ENCODE measurements around the gene NR2E1. TPM values are rescaled to one million over a fixed set of nuclear protein-coding genes. Genes with fewer than 3 reads are reported as not detected.
A peak's percentile ranks its signal among the peaks of the same experiment; 100 is the strongest.

Gene NR2E1
- total RNA-seq, 1 experiment from 2014 or later: 1.4 TPM

DNA sequence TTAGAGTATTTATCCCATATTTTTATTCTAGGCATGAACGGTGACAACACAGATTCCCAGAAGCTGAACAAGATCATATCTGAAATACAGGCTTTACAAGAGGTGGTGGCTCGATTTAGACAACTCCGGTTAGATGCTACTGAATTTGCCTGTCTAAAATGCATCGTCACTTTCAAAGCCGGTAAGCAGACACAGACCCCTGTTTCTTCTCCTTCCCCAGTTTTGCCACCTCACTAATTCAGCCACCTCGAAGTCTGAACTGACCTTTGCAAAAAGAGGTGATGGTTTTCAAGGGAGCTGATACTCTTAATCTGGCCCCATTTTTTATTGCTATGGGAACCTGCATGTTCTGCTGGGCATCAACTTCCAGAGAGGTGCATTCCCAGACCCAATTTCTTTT is 15.0 kb downstream of the NR2E1 start:
- no peaks in the 10 kb centered on the region for H3K36me3 Mint-ChIP-seq (ENCODE audit: insufficient read depth, unreplicated experiment)
- Histone ChIP-seq H3K4me3 (ENCODE audit: low read depth, low read length) (no peak overlapping the region), H3K27me3 (replicated peaks; ENCODE audit: control insufficient read depth, insufficient read depth, low read length) (no peaks in the 10 kb centered on the region), H3K36me3 (ENCODE audit: control insufficient read depth, insufficient read depth, low read length) (no peaks in the 10 kb centered on the region), H3K4me1 (no peaks in the 10 kb centered on the region), H3K9me3 (no peaks in the 10 kb centered on the region)
- intact Hi-C loops (cut with micrococcal nuclease; ENCODE audit: unreplicated experiment): no loop called here
- DNase-seq: no peak
- TF ChIP-seq CTCF (IDR thresholded peaks at IDR 0.05; ENCODE audit: insufficient read depth in 1 of 2, low read depth in 1 of 2, low read length in 1 of 2, severe bottlenecking in 1 of 2, unreplicated experiment in 1 of 2): no peak
- ChIA-PET POLR2A (no interaction called here), CTCF (no interaction called here)
- BruUV-seq (replicated peaks): no TSS peak
- no peaks in the 10 kb centered on the region for H3K27me3 Mint-ChIP-seq (ENCODE audit: insufficient read depth, unreplicated experiment)
- H3K9me3 Mint-ChIP-seq (ENCODE audit: unreplicated experiment): no peaks in the 10 kb centered on the region
- no peak overlapping the region for H3K4me3 Mint-ChIP-seq (ENCODE audit: unreplicated experiment)
- no peak overlapping the region for H3K27ac Mint-ChIP-seq (ENCODE audit: unreplicated experiment)
- peaks cover 2% of the 10 kb centered on the region for H3K4me1 Mint-ChIP-seq (ENCODE audit: low read depth, unreplicated experiment)

DNA sequence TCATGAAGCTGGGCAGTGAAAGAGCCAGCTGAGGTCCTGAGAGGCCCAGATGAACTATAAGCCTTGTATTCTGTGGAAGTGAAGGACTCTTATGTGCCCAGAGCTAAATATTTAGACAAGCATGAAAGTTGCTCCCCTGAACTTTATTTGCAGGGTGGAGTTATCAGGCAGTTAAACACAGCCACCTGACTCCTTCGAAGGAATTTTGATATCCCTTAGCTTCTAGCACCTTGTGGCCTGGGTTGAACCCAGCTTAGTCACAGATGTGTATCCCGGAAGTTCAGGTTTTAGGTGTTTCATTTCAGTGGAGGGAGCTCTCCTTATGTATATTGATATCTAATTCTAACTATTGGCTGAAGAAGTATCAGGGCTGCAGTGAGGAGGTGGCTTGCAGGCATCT is 20.4 kb downstream of the NR2E1 start:
- peak in 1 of 2 experiments; percentile 43 for DNase-seq
- Histone ChIP-seq H3K4me3 (ENCODE audit: low read depth, low read length) (no peak overlapping the region), H3K9me3 (no peaks in the 10 kb centered on the region), H3K4me1 (no peaks in the 10 kb centered on the region; the same call in 1 of the 2 replicates), H3K36me3 (ENCODE audit: control insufficient read depth, insufficient read depth, low read length) (no peaks in the 10 kb centered on the region), H3K27me3 (replicated peaks; ENCODE audit: control insufficient read depth, insufficient read depth, low read length) (no peaks in the 10 kb centered on the region)
- intact Hi-C loops (cut with micrococcal nuclease; ENCODE audit: unreplicated experiment): no loop called here
- ChIA-PET CTCF (interaction anchor here (1.2 kb wide), 1 partner anchor 306 kb away, joined by 3 read pairs; no protein-coding TSS in a partner anchor), POLR2A (interaction anchor here (0.5 to 1.0 kb wide), 2 partner anchors 22 to 75 kb away, joined by 4 to 6 read pairs; partner anchors contain the start of gene SNX3)
- no TSS peak for BruUV-seq (replicated peaks)
- H3K27me3 Mint-ChIP-seq (ENCODE audit: insufficient read depth, unreplicated experiment): no peaks in the 10 kb centered on the region
- H3K27ac Mint-ChIP-seq (ENCODE audit: unreplicated experiment): no peak overlapping the region
- H3K4me3 Mint-ChIP-seq (ENCODE audit: unreplicated experiment): no peak overlapping the region
- no peaks in the 10 kb centered on the region for H3K36me3 Mint-ChIP-seq (ENCODE audit: insufficient read depth, unreplicated experiment)
- peaks cover 9% of the 10 kb centered on the region for H3K4me1 Mint-ChIP-seq (ENCODE audit: low read depth, unreplicated experiment)
- TF ChIP-seq CTCF (IDR thresholded peaks at IDR 0.05; ENCODE audit: insufficient read depth in 1 of 2, low read depth in 1 of 2, low read length in 1 of 2, severe bottlenecking in 1 of 2, unreplicated experiment in 1 of 2): no peak
- H3K9me3 Mint-ChIP-seq (ENCODE audit: unreplicated experiment): no peaks in the 10 kb centered on the region

DNA sequence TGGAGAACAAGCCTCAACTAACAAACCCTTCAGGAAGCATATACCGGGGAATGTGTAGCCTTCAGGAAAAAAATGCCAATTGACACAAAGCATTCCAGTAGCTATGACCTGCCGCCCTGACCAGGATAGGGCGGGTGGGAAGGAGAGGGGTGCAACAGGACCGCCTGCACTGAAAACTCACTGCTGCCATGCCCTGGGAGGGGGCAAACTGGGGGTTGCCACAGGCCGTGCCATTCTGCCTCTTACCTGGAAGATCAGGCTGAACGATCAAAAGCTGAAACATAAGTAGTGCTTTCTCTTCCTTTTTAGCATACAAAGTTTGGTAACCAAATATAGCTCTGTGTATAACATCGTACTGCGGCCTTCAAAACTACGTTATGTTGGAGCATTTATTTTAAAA is 21.7 kb downstream of the NR2E1 start:
- BruUV-seq (replicated peaks): no TSS peak
- DNase-seq: no peak
- POLR2A ChIA-PET: no interaction called here

More for the DNA sequence above, 21.7 kb downstream of the NR2E1 start:
- H3K27ac Mint-ChIP-seq (ENCODE audit: unreplicated experiment): no peak overlapping the region
- Histone ChIP-seq H3K36me3 (ENCODE audit: control insufficient read depth, insufficient read depth, low read length) (no peaks in the 10 kb centered on the region), H3K4me3 (ENCODE audit: low read depth, low read length) (no peak overlapping the region), H3K9me3 (no peaks in the 10 kb centered on the region), H3K4me1 (no peaks in the 10 kb centered on the region; the same call in 1 of the 2 replicates), H3K27me3 (replicated peaks; ENCODE audit: control insufficient read depth, insufficient read depth, low read length) (no peaks in the 10 kb centered on the region)
- intact Hi-C loops (cut with micrococcal nuclease; ENCODE audit: unreplicated experiment): no loop called here
- TF ChIP-seq CTCF (IDR thresholded peaks at IDR 0.05; ENCODE audit: insufficient read depth in 1 of 2, low read depth in 1 of 2, low read length in 1 of 2, severe bottlenecking in 1 of 2, unreplicated experiment in 1 of 2): no peak
- CTCF ChIA-PET: no interaction called here
- H3K9me3 Mint-ChIP-seq (ENCODE audit: unreplicated experiment): no peaks in the 10 kb centered on the region
- peaks cover 9% of the 10 kb centered on the region for H3K4me1 Mint-ChIP-seq (ENCODE audit: low read depth, unreplicated experiment)
- H3K27me3 Mint-ChIP-seq (ENCODE audit: insufficient read depth, unreplicated experiment): no peaks in the 10 kb centered on the region
- no peak overlapping the region for H3K4me3 Mint-ChIP-seq (ENCODE audit: unreplicated experiment)
- H3K36me3 Mint-ChIP-seq (ENCODE audit: insufficient read depth, unreplicated experiment): no peaks in the 10 kb centered on the region

All from Caco-2 (cell line).